Activated naive CD4-positive, alpha-beta T cell treated with anti-CD3 and anti-CD28 coated beads, Interleukin-2, amount 50 U/mL, for 72 hours (primary cell): Measurements from ENCODE around the gene SP140L. TPM values are rescaled to one million over a fixed set of nuclear protein-coding genes. Genes with fewer than 3 reads are reported as not detected.

Source experiments
- ATAC-seq, 2 donors: fragments of 150-1000 bp; cut with Tn5 transposase; 2 replicates each; pipeline ENCODE4 v1.10.0; 2021; ENCODE audit warnings: mild to moderate bottlenecking in 2 of 2, moderate library complexity in 2 of 2
- DNase-seq, 2 donors: peaks; one replicate each; pipeline ENCODE4 v3.0.0; 2021 to 2022; ENCODE audit warnings: low spot score in 2 of 2
- H3K27ac Mint-ChIP-seq, 2 donors: one replicate each; pipeline ENCODE4 v1.8.0; 2022; ENCODE audit warnings: mild to moderate bottlenecking in 2 of 2, mixed read lengths in 2 of 2
- H3K36me3 Mint-ChIP-seq, 2 donors: one replicate each; pipeline ENCODE4 v1.8.0; 2022; ENCODE audit warnings: mixed read lengths in 2 of 2
- H3K9me3 Mint-ChIP-seq, 2 donors: one replicate each; pipeline ENCODE4 v1.8.0; 2022; ENCODE audit warnings: mixed read lengths in 2 of 2
- total RNA-seq, 2 donors: library from RNA; stranded (reverse); gene quantifications; one replicate each; pipeline ENCODE4 v1.2.3, GENCODE V29; 2022

The SP140L gene
- total RNA-seq, 2 donors from 2014 or later = 52.8 to 71.2 TPM

DNA sequence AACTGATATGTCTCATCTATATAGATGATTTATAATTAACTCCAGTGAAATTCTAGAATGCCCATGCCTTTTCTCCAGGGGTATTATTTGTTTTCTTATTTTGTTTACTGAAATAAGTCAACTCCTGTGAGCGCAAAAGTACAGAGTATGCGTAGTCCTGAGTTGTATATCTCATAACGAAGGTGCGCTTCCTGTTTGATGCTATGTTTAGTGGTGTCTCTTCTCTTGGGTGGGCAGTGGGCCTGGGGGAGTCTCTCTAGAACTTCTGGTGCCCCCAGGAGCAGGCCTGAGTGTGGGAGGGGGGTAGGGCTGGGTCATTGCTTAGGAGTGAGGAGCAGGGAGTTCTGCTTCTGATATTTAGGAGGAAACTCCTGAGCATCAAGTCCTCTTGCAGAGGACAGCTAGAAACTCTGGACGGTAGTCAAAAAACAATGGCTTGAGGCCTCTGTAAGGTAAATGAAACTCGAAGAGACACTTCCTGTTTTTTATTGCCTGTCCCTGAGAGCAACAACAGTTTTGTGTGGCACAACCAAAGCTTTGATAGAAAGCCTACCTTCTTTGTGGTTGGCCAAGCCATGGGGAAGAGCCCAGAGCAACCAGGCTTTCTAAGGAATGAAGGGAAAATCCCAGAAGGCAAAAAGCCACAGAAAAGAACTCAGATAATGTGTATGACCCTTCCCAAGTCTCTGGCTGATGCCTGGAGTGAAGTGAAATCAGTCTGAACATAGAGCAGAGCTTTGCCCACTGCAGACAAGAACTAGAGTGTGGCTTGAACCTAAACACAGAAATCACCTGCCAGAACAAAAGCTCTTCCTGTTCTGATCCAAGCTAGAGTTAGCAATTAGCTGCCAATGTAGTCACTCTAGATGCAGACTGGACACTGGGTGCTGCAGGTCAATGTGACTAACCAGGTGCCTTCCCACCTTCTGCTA lies 8.5 kb upstream of the SP140L start:
- ATAC-seq = peak; percentile 17 to 49
- peak overlapping the region; percentile 74 to 76 for H3K27ac Mint-ChIP-seq
- peaks cover 10 to 45% of the 10 kb centered on the region in 2 donors for H3K36me3 Mint-ChIP-seq
- peaks cover 0 to 8% of the 10 kb centered on the region in 2 donors for H3K9me3 Mint-ChIP-seq
- DNase-seq = no peak

DNA sequence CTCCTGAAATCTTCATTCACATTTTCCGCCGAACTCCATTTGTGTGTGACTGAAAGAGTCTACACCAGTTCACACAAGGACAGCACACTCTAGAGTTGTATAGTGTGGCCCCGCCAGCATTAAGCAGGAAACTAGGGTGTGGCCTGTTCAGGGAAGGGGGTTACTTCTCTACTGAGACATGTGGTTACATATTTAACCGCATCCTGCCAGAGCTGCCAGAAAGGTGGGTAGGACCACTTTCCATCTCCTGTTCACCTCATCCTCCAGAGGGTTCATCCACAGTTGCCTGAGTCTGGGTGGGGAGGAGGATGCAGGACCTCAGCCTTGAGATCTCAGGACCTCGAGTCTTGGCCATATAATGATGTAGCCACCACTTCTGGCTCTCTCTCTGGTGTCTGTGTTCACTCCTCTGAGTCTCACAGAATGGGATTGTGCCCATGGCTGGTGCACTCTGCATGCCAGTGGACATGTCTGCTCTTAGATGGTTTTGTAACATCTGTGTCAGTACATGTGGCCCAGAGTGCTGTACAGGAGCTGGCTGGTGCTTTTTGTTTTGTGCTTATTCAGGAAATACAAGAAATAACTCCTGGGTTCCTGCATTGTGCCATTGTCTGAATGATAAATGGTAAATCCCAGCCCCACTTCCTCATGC lies 7.7 kb upstream of the SP140L start:
- peaks cover 0 to 13% of the 10 kb centered on the region in 2 donors for H3K9me3 Mint-ChIP-seq
- H3K36me3 Mint-ChIP-seq = peaks cover 4 to 44% of the 10 kb centered on the region in 2 donors
- peak overlapping the region; percentile 74 to 76 for H3K27ac Mint-ChIP-seq
- DNase-seq (peak; percentile 55 to 69), ATAC-seq (peak; percentile 94 to 96)

DNA sequence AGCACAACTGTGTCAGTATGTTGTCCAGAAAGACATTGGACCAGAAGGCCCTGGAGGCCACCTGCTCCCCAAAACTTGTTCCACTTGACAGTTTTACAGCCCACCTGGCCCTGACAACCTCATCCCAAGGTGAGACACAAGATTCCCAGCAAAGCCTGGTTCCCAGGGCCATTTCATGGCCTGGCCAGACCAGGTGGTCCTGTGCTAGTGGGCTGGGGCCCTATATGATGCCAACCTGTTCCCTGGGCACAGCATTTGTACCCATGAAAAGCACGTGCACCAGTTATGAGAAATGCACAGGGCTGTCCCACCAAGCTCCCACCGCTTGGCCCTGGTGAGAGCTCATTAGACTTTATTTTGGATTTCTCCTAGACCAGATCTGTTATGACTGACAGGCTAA lies 6.0 kb upstream of the SP140L start:
- H3K27ac Mint-ChIP-seq = peak overlapping the region in 1 of 2 donors; percentile 29

DNA sequence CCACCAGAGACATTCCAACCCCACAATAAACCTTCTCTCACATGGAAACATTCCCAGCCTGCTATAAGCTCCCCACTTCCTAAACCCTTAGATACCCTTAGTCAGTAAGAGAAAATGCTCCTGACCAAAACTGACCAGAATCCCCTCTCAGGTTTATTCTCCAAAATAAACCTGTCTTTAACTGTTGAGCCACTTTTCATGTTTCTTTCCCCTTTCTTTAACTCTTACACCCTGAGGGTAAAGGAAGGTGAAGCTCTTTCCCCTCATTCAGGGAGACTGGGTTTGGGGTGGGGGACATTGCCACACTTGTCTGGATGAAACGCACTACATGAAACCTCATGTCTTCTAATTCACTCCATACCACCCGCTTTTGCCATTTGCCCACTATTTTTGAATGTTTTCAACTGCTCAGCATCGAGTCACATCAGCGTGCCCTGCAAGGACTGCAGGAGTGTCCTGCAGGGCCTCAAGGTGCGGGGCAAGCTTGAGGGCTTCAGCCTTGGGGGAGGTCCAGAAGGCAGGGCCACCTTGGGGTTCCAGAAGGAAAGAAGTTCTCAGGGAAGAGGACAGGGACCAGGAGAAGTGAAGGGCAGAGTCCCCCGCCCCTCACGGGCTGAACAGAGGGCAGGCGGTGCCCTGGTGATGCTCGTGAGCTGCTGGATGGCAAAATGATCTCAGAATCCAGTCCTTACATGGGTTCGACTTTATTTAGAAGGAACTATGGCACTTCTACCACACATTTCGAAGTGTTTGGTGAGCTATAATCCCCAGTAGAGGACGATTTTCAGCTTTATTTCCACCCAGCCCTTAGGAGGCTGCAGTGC lies 4.2 kb upstream of the SP140L start:
- DNase-seq (no peak), ATAC-seq (no peak)
- Mint-ChIP-seq H3K27ac (peak overlapping the region in 1 of 2 donors; percentile 31), H3K36me3 (peaks cover 20 to 43% of the 10 kb centered on the region in 2 donors), H3K9me3 (peaks cover 0 to 13% of the 10 kb centered on the region in 2 donors)

More for the DNA sequence above, 6.0 kb upstream of the SP140L start:
- DNase-seq (no peak), ATAC-seq (no peak)
- H3K36me3 Mint-ChIP-seq = peaks cover 6 to 35% of the 10 kb centered on the region in 2 donors
- peaks cover 0 to 13% of the 10 kb centered on the region in 2 donors for H3K9me3 Mint-ChIP-seq

DNA sequence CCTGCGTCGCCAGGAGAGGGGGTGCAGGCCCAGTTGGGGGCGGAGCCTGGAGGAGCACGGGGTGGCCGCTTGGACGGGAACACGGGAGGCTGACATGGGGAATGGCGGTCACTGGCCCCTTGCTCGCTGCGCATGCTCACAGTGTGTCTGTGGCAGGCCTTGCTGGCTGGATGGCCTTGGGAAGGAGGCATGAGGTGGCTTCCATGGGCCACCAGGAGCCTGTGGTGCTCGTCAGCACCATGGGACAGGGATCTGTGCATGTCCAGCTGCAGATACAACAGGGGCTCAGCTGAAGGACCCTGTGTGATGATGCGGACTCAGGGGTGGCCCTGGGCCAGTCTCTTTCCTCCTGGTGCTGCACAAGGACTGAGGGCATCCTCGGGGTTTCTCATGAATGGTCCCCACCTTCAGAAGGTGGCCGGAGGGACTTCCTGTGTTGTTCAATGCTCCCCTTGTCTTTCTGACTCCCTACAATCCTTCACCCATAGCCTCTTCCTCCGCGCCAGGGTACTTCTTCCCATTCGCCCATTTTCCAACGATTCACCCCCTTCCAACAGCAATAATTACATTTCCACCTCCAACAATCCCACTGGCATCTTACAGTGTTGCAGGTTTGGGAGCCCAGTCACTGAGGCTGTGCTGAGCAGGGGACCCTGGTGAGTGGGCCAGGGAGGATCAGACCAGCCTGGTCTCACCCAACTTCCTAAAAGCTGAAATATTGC lies 3.4 kb upstream of the SP140L start:
- Mint-ChIP-seq H3K9me3 (peaks cover 0 to 13% of the 10 kb centered on the region in 2 donors), H3K36me3 (peaks cover 20 to 40% of the 10 kb centered on the region in 2 donors), H3K27ac (peak overlapping the region in 1 of 2 donors; percentile 1)
- ATAC-seq (no peak), DNase-seq (peak in 1 of 2 donors; percentile 45)

DNA sequence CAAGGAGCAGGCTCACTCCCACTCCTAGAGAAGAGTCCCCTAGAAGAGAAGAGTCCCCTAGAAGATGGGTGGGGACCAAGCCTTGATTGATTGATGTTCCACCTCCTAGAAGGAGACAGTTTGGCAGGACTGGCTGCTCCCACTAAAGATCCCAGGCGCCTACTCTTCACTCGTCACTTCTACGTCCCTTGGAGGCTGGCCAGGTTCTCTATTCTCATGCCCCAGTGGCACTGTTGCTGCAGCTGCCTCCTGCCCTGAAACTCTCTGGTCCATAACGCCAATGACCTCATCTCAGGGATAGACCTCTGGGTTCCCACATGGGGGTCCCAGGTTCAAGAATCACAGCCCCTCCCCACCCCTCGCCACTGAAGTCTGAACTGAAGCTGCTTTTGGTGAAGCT lies 2.5 kb upstream of the SP140L start:
- Mint-ChIP-seq H3K9me3 (peaks cover 0 to 13% of the 10 kb centered on the region in 2 donors), H3K36me3 (peaks cover 29 to 49% of the 10 kb centered on the region in 2 donors), H3K27ac (no peak overlapping the region)
- DNase-seq = no peak
- no peak for ATAC-seq

DNA sequence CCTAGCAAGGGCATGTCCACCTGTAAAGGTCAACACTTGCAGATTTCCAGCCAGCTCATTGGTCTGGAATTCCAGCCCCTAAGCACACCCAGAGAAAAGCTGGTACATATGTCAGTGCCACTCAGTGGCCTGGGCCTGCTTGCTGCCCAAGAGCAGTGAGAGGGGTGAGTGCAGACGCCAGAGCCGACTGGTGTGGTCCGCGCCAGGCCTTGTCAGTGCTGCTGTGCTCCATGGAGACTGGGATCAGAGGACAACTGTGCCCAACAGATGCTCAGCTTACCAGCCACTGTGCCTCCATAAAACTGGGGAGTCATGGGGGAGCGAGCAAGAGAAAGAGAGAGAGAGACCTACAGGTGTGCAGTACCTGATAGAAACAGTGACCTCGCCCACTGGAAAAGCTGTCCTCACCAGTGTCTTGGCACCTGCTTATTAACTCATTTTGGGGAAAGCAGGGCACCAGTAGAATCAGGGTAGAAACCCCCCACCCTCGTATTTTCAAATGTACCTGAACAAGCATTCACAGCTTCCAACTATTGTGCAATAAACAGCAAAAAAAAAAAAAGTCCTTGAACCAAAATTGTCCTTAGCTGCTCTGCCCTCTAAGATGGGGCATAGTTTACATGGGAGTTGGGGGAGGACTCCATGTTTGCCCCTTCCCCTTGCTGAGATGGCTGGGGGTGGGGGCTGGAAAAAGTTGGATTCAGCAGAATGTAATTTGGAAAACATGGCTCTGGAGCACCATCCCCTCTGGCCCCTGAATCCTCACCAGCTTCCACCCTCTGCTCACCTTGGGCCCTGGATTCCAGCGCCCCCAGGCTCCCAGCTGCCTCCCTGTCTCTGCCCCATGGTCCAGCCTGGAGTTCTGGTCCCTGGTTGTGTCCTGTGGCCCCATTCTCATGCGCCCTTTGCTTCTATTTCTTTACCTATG lies 1.4 kb upstream of the SP140L start:
- ATAC-seq (no peak), DNase-seq (no peak)
- peaks cover 38 to 55% of the 10 kb centered on the region in 2 donors for H3K36me3 Mint-ChIP-seq

DNA sequence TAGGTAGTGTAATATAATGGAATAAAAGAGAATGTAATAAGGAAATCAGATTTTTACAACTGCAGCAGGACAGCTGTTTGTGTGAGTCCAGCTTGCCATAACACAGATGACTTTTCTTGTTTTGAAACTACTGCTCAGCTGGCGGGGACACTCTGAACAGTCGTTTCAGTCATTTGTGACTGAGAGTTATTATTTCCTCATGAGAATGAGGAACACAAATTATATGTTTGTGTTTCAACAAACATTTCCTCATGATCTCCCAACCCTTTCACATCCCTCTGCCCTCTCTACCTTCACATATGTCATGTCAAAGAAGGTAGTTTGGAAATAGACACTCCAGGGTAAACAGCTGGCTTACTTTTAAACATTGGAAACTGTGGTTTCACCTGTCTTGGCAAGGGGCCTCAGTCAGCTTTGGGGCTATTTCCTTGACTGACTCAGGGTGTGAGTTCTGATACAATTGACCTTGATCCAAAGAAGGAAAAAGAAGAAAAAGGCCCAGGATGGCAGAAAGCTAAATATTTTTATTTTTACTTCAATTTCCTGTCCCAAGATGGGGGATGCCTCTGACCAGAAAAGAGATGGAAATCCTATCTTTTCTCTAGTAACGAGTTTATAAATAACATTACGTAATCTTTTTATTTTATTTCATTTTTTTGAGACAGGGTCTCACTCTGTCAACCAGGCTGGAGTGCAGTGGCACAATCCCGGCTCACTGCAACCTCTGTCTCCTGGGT lies 593 bp downstream of the SP140L start:
- peaks cover 0 to 14% of the 10 kb centered on the region in 2 donors for H3K9me3 Mint-ChIP-seq
- ATAC-seq = peak; percentile 42 to 55

More for the DNA sequence above, 1.4 kb upstream of the SP140L start:
- Mint-ChIP-seq H3K9me3 (peaks cover 0 to 13% of the 10 kb centered on the region in 2 donors), H3K27ac (peak overlapping the region; percentile 98 to 99)

DNA sequence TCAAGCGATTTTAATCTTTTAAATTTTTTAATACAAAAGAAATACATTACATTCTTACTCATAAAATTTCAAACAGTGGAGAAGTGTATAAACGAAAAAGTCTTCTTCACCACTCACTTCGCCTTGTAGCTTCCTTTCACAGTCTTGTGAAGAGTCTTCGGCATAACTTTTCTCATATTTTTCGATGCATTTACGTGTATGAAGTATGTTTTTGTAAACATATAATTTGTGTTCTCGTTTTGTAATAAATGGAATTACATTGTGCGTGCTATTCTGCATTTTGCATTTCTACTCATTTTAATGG lies 1.1 kb downstream of the SP140L start:
- DNase-seq = no peak
- Mint-ChIP-seq H3K36me3 (peaks cover 45 to 68% of the 10 kb centered on the region in 2 donors), H3K9me3 (peaks cover 0 to 12% of the 10 kb centered on the region in 2 donors), H3K27ac (peak overlapping the region; percentile 57 to 98)
- ATAC-seq = no peak

More for the DNA sequence above, 593 bp downstream of the SP140L start:
- Mint-ChIP-seq H3K36me3 (peaks cover 42 to 68% of the 10 kb centered on the region in 2 donors), H3K27ac (peak overlapping the region; percentile 98 to 99)
- peak in 1 of 2 donors; percentile 6 for DNase-seq

DNA sequence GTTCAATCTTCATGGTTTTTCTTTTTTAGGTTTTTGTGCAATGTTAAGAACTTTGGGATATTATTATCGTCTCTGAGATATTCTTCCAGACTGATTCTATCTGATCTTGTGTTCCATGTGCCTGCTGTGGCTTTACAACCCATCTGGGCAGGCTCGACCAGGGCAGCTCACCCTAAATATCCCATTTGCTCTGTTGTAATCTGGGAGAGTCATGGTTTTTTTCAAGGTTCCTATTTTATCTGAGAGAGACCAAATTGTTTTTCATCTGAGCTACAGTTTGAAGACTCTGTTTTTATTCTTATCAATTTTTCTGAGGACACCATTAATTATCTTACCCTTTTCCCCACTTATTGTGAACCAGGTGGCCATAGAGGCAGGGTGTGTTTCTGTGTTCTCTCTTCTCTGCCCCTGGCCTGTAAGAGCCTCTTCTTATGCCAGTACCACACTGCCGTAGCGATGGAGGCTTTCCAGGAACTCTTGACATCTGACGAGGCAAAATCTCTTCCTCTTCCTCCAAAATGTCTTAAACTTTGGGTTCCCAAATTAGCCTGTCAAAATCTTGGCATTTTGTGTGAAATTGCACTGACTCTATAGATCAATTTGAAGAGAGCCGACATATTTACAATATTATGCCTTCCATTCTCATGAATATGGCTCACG lies 3.1 kb downstream of the SP140L start:
- Mint-ChIP-seq H3K36me3 (peaks cover 56 to 77% of the 10 kb centered on the region in 2 donors), H3K27ac (peak overlapping the region; percentile 69 to 92), H3K9me3 (peaks cover 0 to 17% of the 10 kb centered on the region in 2 donors)
- DNase-seq (peak in 1 of 2 donors; percentile 1), ATAC-seq (no peak)

DNA sequence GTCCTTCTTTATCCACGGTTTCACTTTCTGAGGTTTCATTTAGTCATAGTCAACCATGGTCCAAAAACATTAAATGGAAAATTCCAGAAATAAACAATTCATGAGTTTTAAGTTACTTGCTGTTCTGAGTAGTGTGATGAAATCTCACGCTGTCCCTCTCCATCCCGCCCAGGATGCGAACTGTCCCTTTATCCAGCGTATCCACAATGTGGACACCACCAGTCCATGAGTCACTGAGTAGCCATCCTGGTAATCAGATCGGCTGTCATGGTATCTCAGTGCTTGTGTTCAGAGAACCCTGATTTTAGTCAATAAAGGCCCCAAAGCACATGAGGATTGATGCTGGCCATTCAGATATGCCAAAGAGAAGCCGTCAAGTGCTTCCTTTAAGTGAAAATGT lies 3.7 kb downstream of the SP140L start:
- ATAC-seq (no peak), DNase-seq (no peak)
- peaks cover 59 to 83% of the 10 kb centered on the region in 2 donors for H3K36me3 Mint-ChIP-seq
- no peak overlapping the region for H3K27ac Mint-ChIP-seq
- H3K9me3 Mint-ChIP-seq = peaks cover 0 to 17% of the 10 kb centered on the region in 2 donors

DNA sequence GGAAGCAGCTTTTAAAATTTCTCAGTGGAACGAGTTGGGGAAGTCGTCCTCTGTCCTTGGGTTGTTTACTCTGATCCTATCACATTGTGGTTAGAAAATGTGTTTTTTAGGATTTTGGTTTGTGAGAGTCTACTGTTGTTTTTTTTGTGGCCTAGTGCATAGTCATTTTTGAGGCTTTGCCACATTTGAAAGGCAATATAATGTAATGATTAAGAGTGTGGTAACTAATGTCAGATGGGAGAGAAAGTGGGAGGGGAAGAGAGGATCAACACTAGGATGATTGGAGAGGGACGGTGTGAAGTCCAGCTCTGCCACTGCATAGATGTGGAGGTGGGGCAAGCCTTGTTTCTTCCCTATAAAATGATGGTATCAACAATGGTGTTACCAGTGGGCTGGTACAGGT lies 8.5 kb downstream of the SP140L start:
- H3K9me3 Mint-ChIP-seq = peaks cover 0 to 17% of the 10 kb centered on the region in 2 donors

DNA sequence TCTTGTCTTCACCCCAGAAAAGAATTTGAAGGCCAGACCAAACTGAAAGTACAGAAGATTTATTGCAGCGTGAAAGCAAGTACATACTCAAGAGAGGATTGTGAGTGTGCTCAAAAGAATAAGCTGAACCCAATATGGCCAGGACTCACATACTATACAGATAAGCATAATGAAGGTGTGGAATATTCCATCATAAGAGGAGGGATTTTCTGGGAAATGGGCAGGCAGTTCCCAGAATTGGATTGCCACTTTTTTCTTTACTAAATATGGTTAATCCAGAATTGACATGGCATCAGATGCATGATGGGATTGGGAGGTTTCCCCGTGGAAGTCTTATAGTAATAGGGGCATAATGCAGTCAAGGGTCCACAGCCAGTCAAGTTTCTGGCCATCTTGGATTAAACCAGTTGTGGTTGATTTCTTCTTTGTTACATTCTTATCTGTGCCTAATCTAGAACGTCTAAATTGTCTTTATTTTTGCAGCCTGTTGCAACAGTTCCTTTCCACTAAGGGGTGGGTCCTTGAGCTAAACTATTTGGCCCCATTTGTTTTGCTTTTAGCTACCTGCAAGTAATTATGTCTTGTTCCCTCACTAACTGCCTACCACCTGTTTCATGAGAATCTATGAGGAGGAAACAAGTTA lies 9.0 kb downstream of the SP140L start:
- Mint-ChIP-seq H3K36me3 (peaks cover 38 to 60% of the 10 kb centered on the region in 2 donors), H3K9me3 (peaks cover 0 to 17% of the 10 kb centered on the region in 2 donors)
- ATAC-seq = peak; percentile 64

More for the DNA sequence above, 8.5 kb downstream of the SP140L start:
- ATAC-seq (peak; percentile 79 to 89), DNase-seq (no peak)
- H3K27ac Mint-ChIP-seq = peak overlapping the region; percentile 81 to 90
- H3K36me3 Mint-ChIP-seq = peaks cover 38 to 65% of the 10 kb centered on the region in 2 donors

More for the DNA sequence above, 9.0 kb downstream of the SP140L start:
- H3K27ac Mint-ChIP-seq = peak overlapping the region; percentile 81 to 90
- DNase-seq = no peak
